Gastrocnemius medialis (tissue), 4 donors: ENCODE measurements around the gene LGMN.

Source experiments
- POLR2A ChIP-seq, 2 donors: fragments of 450-650 bp; IDR thresholded peaks; one replicate each; pipeline ENCODE4 v1.6.1; 2017; ENCODE audit warnings: antibody characterized with exemption in 2 of 2, mild to moderate bottlenecking in 2 of 2, moderate library complexity in 2 of 2
- TF ChIP-seq, protein P1 (sequence below), 5 experiments: fragments of 450-650 bp in 3 of 5; fragments of 200-600 bp in 2 of 5; sonication (generic) in 2 of 5; IDR thresholded peaks in 4 of 5; conservative IDR thresholded peaks in 1 of 5; 1 replicate in 4 of 5; 2 replicates in 1 of 5; pipeline ENCODE4 v1.5.1; 2016 to 2019; ENCODE audit warnings: antibody characterized with exemption in 5 of 5, mild to moderate bottlenecking in 3 of 5, moderate library complexity in 3 of 5

DNA sequence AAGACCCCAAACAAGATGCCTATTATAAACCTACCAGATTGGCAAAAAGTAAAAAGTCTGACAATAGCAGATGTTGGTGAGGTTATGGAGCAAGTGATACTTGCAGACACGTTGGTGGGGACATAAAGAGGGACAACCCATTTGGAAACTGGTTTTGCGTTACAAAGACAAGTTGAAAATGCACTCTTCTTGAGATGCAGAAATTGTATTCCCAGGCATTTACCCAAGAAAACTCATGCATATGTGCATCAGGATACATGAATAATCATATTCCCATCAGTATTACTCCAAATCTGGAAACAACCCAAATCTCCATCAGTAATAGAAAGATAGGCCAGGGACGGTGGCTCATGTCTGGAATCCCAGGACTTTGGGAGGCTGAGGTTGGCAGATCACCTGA, 32.9 kb upstream of the LGMN start:
- TF ChIP-seq, protein P1, sequence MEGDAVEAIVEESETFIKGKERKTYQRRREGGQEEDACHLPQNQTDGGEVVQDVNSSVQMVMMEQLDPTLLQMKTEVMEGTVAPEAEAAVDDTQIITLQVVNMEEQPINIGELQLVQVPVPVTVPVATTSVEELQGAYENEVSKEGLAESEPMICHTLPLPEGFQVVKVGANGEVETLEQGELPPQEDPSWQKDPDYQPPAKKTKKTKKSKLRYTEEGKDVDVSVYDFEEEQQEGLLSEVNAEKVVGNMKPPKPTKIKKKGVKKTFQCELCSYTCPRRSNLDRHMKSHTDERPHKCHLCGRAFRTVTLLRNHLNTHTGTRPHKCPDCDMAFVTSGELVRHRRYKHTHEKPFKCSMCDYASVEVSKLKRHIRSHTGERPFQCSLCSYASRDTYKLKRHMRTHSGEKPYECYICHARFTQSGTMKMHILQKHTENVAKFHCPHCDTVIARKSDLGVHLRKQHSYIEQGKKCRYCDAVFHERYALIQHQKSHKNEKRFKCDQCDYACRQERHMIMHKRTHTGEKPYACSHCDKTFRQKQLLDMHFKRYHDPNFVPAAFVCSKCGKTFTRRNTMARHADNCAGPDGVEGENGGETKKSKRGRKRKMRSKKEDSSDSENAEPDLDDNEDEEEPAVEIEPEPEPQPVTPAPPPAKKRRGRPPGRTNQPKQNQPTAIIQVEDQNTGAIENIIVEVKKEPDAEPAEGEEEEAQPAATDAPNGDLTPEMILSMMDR (IDR thresholded peaks at IDR 0.05 in 4 of 5, conservative IDR thresholded peaks at IDR 0.05 in 1 of 5): no peak
- no peak for TF ChIP-seq POLR2A (IDR thresholded peaks at IDR 0.05)
